Motor neuron (in vitro differentiated cells): Measurements from ENCODE around the gene TTC33. TPM values are rescaled to one million over a fixed set of nuclear protein-coding genes. Genes with fewer than 3 reads are reported as not detected.
"Not testable (repeated sequence)": the region's sequence is repeated elsewhere in the genome, so short reads cannot be mapped to it uniquely, and the experiment has no call there.

Experiments used
- ATAC-seq, 8 experiments: fragments of 200-7000 bp; cut with Tn5 transposase; replicated peaks in 6 of 8; 2 replicates each; pipeline ENCODE4 v1.8.0; 2021; ENCODE audit warnings: mild to moderate bottlenecking in 8 of 8, moderate library complexity in 8 of 8
- H3K27ac ChIP-seq, 2 donors: fragments of 250-450 bp; sonication (Bioruptor Pico); 2 replicates each; pipeline ENCODE4 v1.9.0; 2021; ENCODE audit warnings: antibody characterized with exemption in 2 of 2, mild to moderate bottlenecking in 2 of 2, moderate library complexity in 1 of 2
- H3K4me1 ChIP-seq, 2 donors: fragments of 250-450 bp; sonication (Bioruptor Pico); replicated peaks in 1 of 2; 2 replicates each; pipeline ENCODE4 v1.6.1; 2021; ENCODE audit warnings: antibody characterized with exemption in 2 of 2, mild to moderate bottlenecking in 2 of 2, moderate library complexity in 1 of 2
- H3K4me3 ChIP-seq, 5 donors: fragments of 250-450 bp; sonication (Bioruptor Pico); 2 replicates each; pipeline ENCODE4 v1.9.0; 2021; ENCODE audit warnings: antibody characterized with exemption in 5 of 5, mild to moderate bottlenecking in 5 of 5, moderate library complexity in 4 of 5
- WGBS, 10 experiments: fragments of 450-650 bp; shearing (Covaris generic); methylation state at CpG; one replicate each; pipeline ENCODE4 v1.0.0; 2022; 5-methylcytosine and 5-hydroxymethylcytosine counted together
- in situ Hi-C, 9 experiments: fragments of 400-800 bp; cut with MboI; loops; one replicate each; pipeline ENCODE4 v1.15.0; 2021; ENCODE audit warnings: low sequenced_read_pairs in 9 of 9, low pct_unique_long_range_greater_than_20kb in 2 of 9; ENCODE audit not compliant: unreplicated experiment in 9 of 9
- total RNA-seq, 8 experiments: library from RNA; unstranded; fragments of 300-600 nt; gene quantifications; 2 replicates each; pipeline versions ENCODE4 v1.2.3 to v1.2.4, GENCODE V29; 2022

The TTC33 gene
- total RNA-seq, 8 experiments from 2014 or later, result 6.8 to 25.5 (median 16.5) TPM

- WGBS, 10 experiments, result 16 to 100% (median 81%) methylated on average over 1 to 3 of the region's 3 CpGs; no CpG with 5 or more reads in 2 of the 10 experiments
- H3K4me1 ChIP-seq, result no peaks in the 10 kb centered on the region
- H3K27ac ChIP-seq, result no peak overlapping the region
- peak in 1 of 8 experiments; percentile 23 for ATAC-seq
- in situ Hi-C loops, result no loop called here
- H3K4me3 ChIP-seq, result no peak overlapping the region
These were observed 35.3 kb upstream of the TTC33 start for GRCh38 chr5:40790947-40791593.

GRCh38 chr5:40788941-40789340, 33.2 kb upstream of the TTC33 start:
- H3K4me3 ChIP-seq, in situ Hi-C loops, ATAC-seq, H3K4me1 ChIP-seq, H3K27ac ChIP-seq: not testable (repeated sequence)
- 88 to 100% (median 100%) methylated on average over 1 to 5 of the region's 5 CpGs; no CpG with 5 or more reads in 2 of the 10 experiments for WGBS, 10 experiments

GRCh38 chr5:40787986-40788385, 32.2 kb upstream of the TTC33 start:
- no peaks in the 10 kb centered on the region for H3K4me1 ChIP-seq
- in situ Hi-C loops, result no loop called here
- WGBS, 10 experiments, result 67 to 100% (median 100%) methylated on average over 1 of the region's 1 CpG; no CpG with 5 or more reads in 3 of the 10 experiments
- no peak overlapping the region for H3K4me3 ChIP-seq
- H3K27ac ChIP-seq, result no peak overlapping the region
- ATAC-seq, result no peak

- H3K27ac ChIP-seq, H3K4me3 ChIP-seq, in situ Hi-C loops, H3K4me1 ChIP-seq, ATAC-seq: not testable (repeated sequence)
- 94 to 100% (median 100%) methylated on average over 1 to 3 of the region's 3 CpGs for WGBS, 10 experiments
These were observed 30.9 kb upstream of the TTC33 start for GRCh38 chr5:40786664-40787063.

- H3K4me3 ChIP-seq, result no peak overlapping the region
- ATAC-seq, result no peak
- no peaks in the 10 kb centered on the region for H3K4me1 ChIP-seq
- in situ Hi-C loops, result no loop called here
- WGBS, 10 experiments, result 80 to 100% (median 100%) methylated on average over 1 of the region's 1 CpG; no CpG with 5 or more reads in 5 of the 10 experiments
- no peak overlapping the region for H3K27ac ChIP-seq
These were observed 29.2 kb upstream of the TTC33 start for GRCh38 chr5:40784916-40785315.

- no peak for ATAC-seq
- Histone ChIP-seq H3K4me3 (no peak overlapping the region), H3K27ac (no peak overlapping the region), H3K4me1 (no peaks in the 10 kb centered on the region)
- 80 to 100% (median 83%) methylated on average over 1 of the region's 1 CpG; no CpG with 5 or more reads in 3 of the 10 experiments for WGBS, 10 experiments
- in situ Hi-C loops, result no loop called here
These were observed 28.4 kb upstream of the TTC33 start for GRCh38 chr5:40784027-40784653.

- in situ Hi-C loops, result no loop called here
- ATAC-seq, result no peak
- H3K27ac ChIP-seq, result no peak overlapping the region
- no peak overlapping the region for H3K4me3 ChIP-seq
- no peaks in the 10 kb centered on the region for H3K4me1 ChIP-seq
These were observed 26.2 kb upstream of the TTC33 start for GRCh38 chr5:40781843-40782409.

GRCh38 chr5:40780858-40781257, 25.1 kb upstream of the TTC33 start:
- in situ Hi-C loops, result no loop called here
- 36 to 100% (median 93%) methylated on average over 2 to 3 of the region's 3 CpGs; no CpG with 5 or more reads in 2 of the 10 experiments for WGBS, 10 experiments
- ATAC-seq, result no peak
- no peaks in the 10 kb centered on the region for H3K4me1 ChIP-seq
- no peak overlapping the region for H3K27ac ChIP-seq
- H3K4me3 ChIP-seq, result no peak overlapping the region

GRCh38 chr5:40780199-40780598, 24.4 kb upstream of the TTC33 start:
- 43 to 100% (median 91%) methylated on average over 3 to 5 of the region's 5 CpGs; no CpG with 5 or more reads in 1 of the 10 experiments for WGBS, 10 experiments
- Histone ChIP-seq H3K27ac (no peak overlapping the region), H3K4me3 (no peak overlapping the region), H3K4me1 (no peaks in the 10 kb centered on the region)
- ATAC-seq, result no peak
- in situ Hi-C loops, result no loop called here

GRCh38 chr5:40779561-40779960, 23.8 kb upstream of the TTC33 start:
- Histone ChIP-seq H3K4me3 (no peak overlapping the region), H3K4me1 (no peaks in the 10 kb centered on the region), H3K27ac (no peak overlapping the region)
- in situ Hi-C loops, result no loop called here
- ATAC-seq, result no peak
- 69 to 100% (median 94%) methylated on average over 1 to 6 of the region's 6 CpGs; no CpG with 5 or more reads in 1 of the 10 experiments for WGBS, 10 experiments

- 92 to 100% (median 100%) methylated on average over 1 of the region's 1 CpG; no CpG with 5 or more reads in 1 of the 10 experiments for WGBS, 10 experiments
- in situ Hi-C loops, result no loop called here
- Histone ChIP-seq H3K4me1 (no peaks in the 10 kb centered on the region), H3K27ac (no peak overlapping the region), H3K4me3 (no peak overlapping the region)
- ATAC-seq, result no peak
These were observed 22.4 kb upstream of the TTC33 start for GRCh38 chr5:40778133-40778532.

- no peak overlapping the region for H3K27ac ChIP-seq
- in situ Hi-C loops, result no loop called here
- no peaks in the 10 kb centered on the region for H3K4me1 ChIP-seq
- WGBS, 10 experiments, result 83 to 100% (median 96%) methylated on average over 1 of the region's 1 CpG; no CpG with 5 or more reads in 4 of the 10 experiments
- no peak for ATAC-seq
- H3K4me3 ChIP-seq, result no peak overlapping the region
These were observed 20.9 kb upstream of the TTC33 start for GRCh38 chr5:40776658-40776977.

GRCh38 chr5:40775846-40776657, 20.3 kb upstream of the TTC33 start:
- no peaks in the 10 kb centered on the region for H3K4me1 ChIP-seq
- no peak overlapping the region for H3K27ac ChIP-seq
- 75 to 97% (median 91%) methylated on average over 3 to 6 of the region's 6 CpGs for WGBS, 10 experiments
- in situ Hi-C loops, result no loop called here
- ATAC-seq, result peak in 1 of 8 experiments; percentile 36
- H3K4me3 ChIP-seq, result no peak overlapping the region
